Calu3 (cell line): Measurements from ENCODE around the gene IQSEC2. TPM values are rescaled to one million over a fixed set of nuclear protein-coding genes. Genes with fewer than 3 reads are reported as not detected.

Experiments
- BruUV-seq: library from RNA; stranded (reverse); fragments of 400-500 nt; replicated peaks from 2 replicates; lab custom pipeline; 2021; lab: Mats Ljungman, UMichigan
- CTCF ChIA-PET: fragments of 300-600 bp; sonication (Branson Sonifier 250); formaldehyde crosslinking; loops from one replicate; lab custom pipeline; 2022; ENCODE audit warnings: antibody characterized with exemption; lab: Charles Lee
- DNase-seq: peaks from one replicate; pipeline ENCODE4 v3.0.0; 2022
- H3K27ac Mint-ChIP-seq: one replicate; pipeline ENCODE4 v1.8.0; 2022; ENCODE audit warnings: mixed read lengths; ENCODE audit not compliant: unreplicated experiment
- H3K27me3 Mint-ChIP-seq: one replicate; pipeline ENCODE4 v1.8.0; 2022; ENCODE audit warnings: mixed read lengths; ENCODE audit not compliant: unreplicated experiment
- H3K36me3 Mint-ChIP-seq: one replicate; pipeline ENCODE4 v1.8.0; 2022; ENCODE audit warnings: mild to moderate bottlenecking, moderate library complexity, mixed read lengths; ENCODE audit not compliant: insufficient read depth, unreplicated experiment
- H3K4me1 Mint-ChIP-seq: one replicate; pipeline ENCODE4 v1.8.0; 2022; ENCODE audit warnings: mild to moderate bottlenecking, low read depth, mixed read lengths; ENCODE audit not compliant: unreplicated experiment
- H3K4me3 Mint-ChIP-seq: one replicate; pipeline ENCODE4 v1.8.0; 2022; ENCODE audit warnings: mild to moderate bottlenecking, low read depth, moderate library complexity, mixed read lengths; ENCODE audit not compliant: unreplicated experiment
- H3K9me3 Mint-ChIP-seq: one replicate; pipeline ENCODE4 v1.8.0; 2022; ENCODE audit warnings: low read depth, mixed read lengths; ENCODE audit not compliant: unreplicated experiment
- CTCF ChIP-seq: fragments of 200-600 bp; IDR thresholded peaks from one replicate; pipeline ENCODE4 v1.8.0; 2022; ENCODE audit warnings: antibody characterized with exemption; ENCODE audit not compliant: unreplicated experiment
- intact Hi-C: fragments of 100-400 bp; cut with micrococcal nuclease; formaldehyde crosslinking; loops from one replicate; pipeline ENCODE4 v1.10.0; 2022; ENCODE audit not compliant: unreplicated experiment
- total RNA-seq: library from RNA; stranded (reverse); gene quantifications from 2 replicates; pipeline ENCODE4 v1.2.3, GENCODE V29; 2022

Gene IQSEC2
- total RNA-seq, 1 experiment from 2014 or later: 14.1 TPM

- peak overlapping the region; percentile 95 for H3K4me3 Mint-ChIP-seq
- H3K36me3 Mint-ChIP-seq: peaks cover 31% of the 10 kb centered on the region
- CTCF ChIA-PET: no interaction called here
- peaks cover 13% of the 10 kb centered on the region for H3K4me1 Mint-ChIP-seq
- no peak for TF ChIP-seq CTCF
- DNase-seq: no peak
- no TSS peak for BruUV-seq
- no peaks in the 10 kb centered on the region for H3K27me3 Mint-ChIP-seq
- intact Hi-C loops: no loop called here
- H3K27ac Mint-ChIP-seq: no peak overlapping the region
- no peaks in the 10 kb centered on the region for H3K9me3 Mint-ChIP-seq
Observed at GRCh38 chrX:53223068-53223693, 58.2 kb downstream of the IQSEC2 start.

Other genes with a start within 250 kb of the IQSEC2 start
- gene GPR173, start 232.8 kb downstream of the IQSEC2 start, total RNA-seq: 0.68 and 0.78 TPM in 2 replicates
- gene TSPYL2, start 199.2 kb downstream of the IQSEC2 start, total RNA-seq: 18.8 and 19.9 TPM in 2 replicates
- 14.5 and 18.2 TPM in 2 replicates for gene KANTR, start 187.4 kb downstream of the IQSEC2 start, total RNA-seq
- 91.6 and 98.4 TPM in 2 replicates for gene KDM5C, start 56.4 kb downstream of the IQSEC2 start, total RNA-seq
- gene SMC1A, start 141.1 kb upstream of the IQSEC2 start, total RNA-seq: 91.5 and 100 TPM in 2 replicates
- 1.2 and 1.6 TPM in 2 replicates for gene RIBC1, start 141.3 kb upstream of the IQSEC2 start, total RNA-seq
- gene HSD17B10, start 152.8 kb upstream of the IQSEC2 start, total RNA-seq: 125 and 127 TPM in 2 replicates